SKM-1 (cell line): Measurements from ENCODE around the gene FHL2.
A peak's percentile ranks its signal among the peaks of the same experiment; 100 is the strongest.

Source experiments
- DNase-seq: peaks from one replicate; lab custom pipeline; 2025; ENCODE audit not compliant: unreplicated experiment; lab: John Stamatoyannopoulos, UW

The FHL2 gene

GRCh38 chr2:105380432-105381100 is 18.3 kb downstream of the FHL2 start:
- no peak for DNase-seq

- peak; percentile 66 for DNase-seq
Observed at GRCh38 chr2:105379741-105380186, 19.1 kb downstream of the FHL2 start.

GRCh38 chr2:105378921-105379383 is 19.9 kb downstream of the FHL2 start:
- DNase-seq: no peak

- DNase-seq: no peak
Observed at GRCh38 chr2:105378276-105378840, 20.5 kb downstream of the FHL2 start.

GRCh38 chr2:105377871-105378270 is 21.0 kb downstream of the FHL2 start:
- no peak for DNase-seq

- DNase-seq: no peak
Observed at GRCh38 chr2:105376789-105377240, 22.0 kb downstream of the FHL2 start.

GRCh38 chr2:105376010-105376409 is 22.8 kb downstream of the FHL2 start:
- no peak for DNase-seq

GRCh38 chr2:105375001-105375561 is 23.8 kb downstream of the FHL2 start:
- DNase-seq: no peak

- DNase-seq: no peak
Observed at GRCh38 chr2:105373895-105374401, 24.9 kb downstream of the FHL2 start.

- no peak for DNase-seq
Observed at GRCh38 chr2:105373344-105373781, 25.5 kb downstream of the FHL2 start.

- no peak for DNase-seq
Observed at GRCh38 chr2:105371810-105372209, 27.0 kb downstream of the FHL2 start.

GRCh38 chr2:105371156-105371555 is 27.7 kb downstream of the FHL2 start:
- DNase-seq: no peak

GRCh38 chr2:105369777-105370690 is 28.8 kb downstream of the FHL2 start:
- DNase-seq: peak; percentile 77

- DNase-seq: no peak
Observed at GRCh38 chr2:105368759-105369408, 30.0 kb downstream of the FHL2 start.

GRCh38 chr2:105365206-105365605 is 33.6 kb downstream of the FHL2 start:
- DNase-seq: no peak

- DNase-seq: no peak
Observed at GRCh38 chr2:105364436-105365139, 34.3 kb downstream of the FHL2 start.

- DNase-seq: no peak
Observed at GRCh38 chr2:105362862-105363591, 35.8 kb downstream of the FHL2 start.

- no peak for DNase-seq
Observed at GRCh38 chr2:105361102-105361889, 37.6 kb downstream of the FHL2 start.
